Transverse colon (tissue), 4 donors: ENCODE data around the gene LSAMP.

Source experiments
- CTCF ChIP-seq, 5 experiments: fragments of 200-600 bp in 3 of 5; fragments of 450-650 bp in 2 of 5; sonication (generic) in 3 of 5; IDR thresholded peaks; 1 replicate in 2 of 5; 2 replicates in 3 of 5; pipeline ENCODE4 v1.5.1; 2016 to 2017; ENCODE audit warnings: antibody characterized with exemption in 5 of 5, inconsistent platforms in 3 of 5, mild to moderate bottlenecking in 2 of 5, moderate library complexity in 1 of 5
- EP300 ChIP-seq: sonication (generic); formaldehyde crosslinking; IDR thresholded peaks from one replicate; pipeline ENCODE4 v1.6.1; 2017; ENCODE audit warnings: antibody characterized with exemption, low read depth
- POLR2AphosphoS5 ChIP-seq, 3 donors: sonication (generic); formaldehyde crosslinking; IDR thresholded peaks; one replicate each; pipeline ENCODE4 v1.6.1; 2016; ENCODE audit warnings: antibody characterized with exemption in 3 of 3

- no peak for TF ChIP-seq CTCF (IDR thresholded peaks at IDR 0.05)
- no peak for TF ChIP-seq POLR2AphosphoS5 (IDR thresholded peaks at IDR 0.05)
- TF ChIP-seq EP300: no peak
Observed at GRCh38 chr3:115792206-115792955, 652.9 kb downstream of the LSAMP start.
